HepG2 (cell line): ENCODE data around the gene CMKLR1. TPM values are rescaled to one million over a fixed set of nuclear protein-coding genes. Genes with fewer than 3 reads are reported as not detected.
A peak's percentile ranks its signal among the peaks of the same experiment; 100 is the strongest.

Experiments used
- ATAC-seq: fragments of 200-7000 bp; cut with Tn5 transposase; 3 replicates; pipeline ENCODE4 v1.9.1; 2020; ENCODE audit warnings: mild to moderate bottlenecking, moderate library complexity
- BruUV-seq: library from RNA; stranded (reverse); fragments of 400-500 nt; replicated peaks from 2 replicates; lab custom pipeline; 2021; lab: Mats Ljungman, UMichigan
- CTCF ChIA-PET: fragments of 300-600 bp; formaldehyde crosslinking; extraction: SDS; loops from one replicate; lab custom pipeline; 2021; ENCODE audit warnings: low total read pairs, inconsistent platforms, low intra/inter-chr PET ratio; lab: Yijun Ruan, JAX
- POLR2A ChIA-PET: fragments of 350-600 bp; sonication (Branson Sonifier 250); formaldehyde crosslinking; loops from one replicate; lab custom pipeline; 2020; ENCODE audit warnings: antibody characterized with exemption, inconsistent platforms; lab: Yijun Ruan, JAX
- DNase-seq: peaks from one replicate; pipeline ENCODE4 v3.0.0-alpha.2; 2015; ENCODE audit warnings: low spot score
- FAIRE-seq: peaks from 3 replicates; lab custom pipeline; 2011; peaks lifted over from hg19 to GRCh38; lab: Jason Lieb, UNC
- H2AFZ ChIP-seq: one replicate; pipeline ENCODE4 v1.6.1; 2011; ENCODE audit warnings: low read length, inconsistent platforms
- H3K27ac ChIP-seq: fragments of 300-600 bp; 3 replicates; pipeline ENCODE4 v1.8.0; 2011; ENCODE audit warnings: mixed run types, mild to moderate bottlenecking, mixed read lengths, low read length, inconsistent platforms; ENCODE audit not compliant: insufficient read depth; ENCODE audit errors: extremely low read length
- H3K27me3 ChIP-seq, 2 experiments: fragments of 200-600 bp in 1 of 2; 2 replicates in 1 of 2; 3 replicates in 1 of 2; pipeline versions ENCODE4 v1.6.0 to v1.8.0; 2011; ENCODE audit warnings: low read length in 2 of 2, mild to moderate bottlenecking in 2 of 2, moderate library complexity in 2 of 2, inconsistent platforms in 1 of 2; ENCODE audit not compliant: insufficient read depth in 2 of 2, control insufficient read depth in 1 of 2
- H3K36me3 ChIP-seq, 2 experiments: fragments of 200-600 bp in 1 of 2; replicated peaks in 1 of 2; 2 replicates in 1 of 2; 3 replicates in 1 of 2; pipeline versions ENCODE4 v1.5.1 to v1.8.0; 2011; ENCODE audit warnings: low read length in 2 of 2, inconsistent platforms in 1 of 2; ENCODE audit not compliant: insufficient read depth in 2 of 2, control insufficient read depth in 1 of 2
- H3K4me1 ChIP-seq: 2 replicates; pipeline ENCODE4 v1.5.1; 2012; ENCODE audit warnings: low read length, inconsistent platforms; ENCODE audit not compliant: insufficient read depth
- H3K4me2 ChIP-seq: 2 replicates; pipeline ENCODE4 v1.6.0; 2011; ENCODE audit warnings: low read depth, low read length, inconsistent platforms
- H3K4me3 ChIP-seq, 3 experiments: fragments of 200-600 bp in 1 of 3; sonication (generic), shearing (Covaris generic) in 1 of 3; replicated peaks in 1 of 3; 2 replicates each; pipeline ENCODE4 v1.5.1; 2011 to 2016; ENCODE audit warnings: low read length in 3 of 3, inconsistent platforms in 2 of 3, low read depth in 2 of 3, mild to moderate bottlenecking in 2 of 3, control low read depth in 1 of 3, mixed read lengths in 1 of 3; ENCODE audit not compliant: insufficient read depth in 1 of 3
- H3K79me2 ChIP-seq: one replicate; pipeline ENCODE4 v1.6.1; 2011; ENCODE audit warnings: low read length, inconsistent platforms; ENCODE audit not compliant: insufficient read depth
- H3K9ac ChIP-seq: 2 replicates; pipeline ENCODE4 v1.6.0; 2011; ENCODE audit warnings: mild to moderate bottlenecking, low read depth, low read length, inconsistent platforms; ENCODE audit not compliant: insufficient read depth
- H3K9me3 ChIP-seq: 2 replicates; pipeline ENCODE4 v1.5.1; 2012; ENCODE audit warnings: mild to moderate bottlenecking, low read length
- H4K20me1 ChIP-seq: 2 replicates; pipeline ENCODE4 v1.6.0; 2011; ENCODE audit warnings: inconsistent platforms, mild to moderate bottlenecking, low read length, moderate library complexity; ENCODE audit not compliant: insufficient read depth
- AHR ChIP-seq: IDR thresholded peaks from 2 replicates; pipeline ENCODE4 v1.6.1; 2018; ENCODE audit warnings: missing genetic modification reagents, missing compliant biosample characterization
- MTF2 ChIP-seq: sonication (generic); formaldehyde crosslinking; IDR thresholded peaks from 2 replicates; pipeline ENCODE4 v1.5.0; 2020; ENCODE audit warnings: missing genetic modification reagents, borderline replicate concordance
- NR2C2 ChIP-seq: sonication (generic); formaldehyde crosslinking; IDR thresholded peaks from 2 replicates; pipeline ENCODE4 v1.4.0; 2020; ENCODE audit warnings: missing genetic modification reagents, mild to moderate bottlenecking, moderate library complexity, borderline replicate concordance
- NR2F6 ChIP-seq, 2 experiments: IDR thresholded peaks; 2 replicates each; pipeline ENCODE4 v1.6.1; 2016; ENCODE audit warnings: antibody characterized with exemption in 1 of 2, mild to moderate bottlenecking in 1 of 2
- ZNF160 ChIP-seq: sonication (generic); formaldehyde crosslinking; IDR thresholded peaks from 2 replicates; pipeline ENCODE4 v1.8.0; 2022; ENCODE audit warnings: mild to moderate bottlenecking, inconsistent platforms, missing genetic modification reagents
- ZNF768 ChIP-seq: sonication (generic); formaldehyde crosslinking; IDR thresholded peaks from 2 replicates; pipeline ENCODE4 v1.4.0; 2020; ENCODE audit warnings: missing genetic modification reagents
- ZZZ3 ChIP-seq: sonication (generic); formaldehyde crosslinking; IDR thresholded peaks from 2 replicates; pipeline ENCODE4 v1.4.0; 2020; ENCODE audit warnings: missing genetic modification reagents, mild to moderate bottlenecking, borderline replicate concordance
- WGBS: methylation state at CpG from one replicate; pipeline ENCODE4 v1.1.6; 2017; ENCODE audit warnings: low lambda C conversion rate; 5-methylcytosine and 5-hydroxymethylcytosine counted together
- in situ Hi-C: cut with HindIII; loops from 2 replicates; pipeline ENCODE4 v1.10.0; 2017; ENCODE audit warnings: low pct_unique_long_range_greater_than_20kb; ENCODE audit not compliant: extremely low pct_ligation_motif_present
- intact Hi-C: fragments of 100-400 bp; cut with micrococcal nuclease; formaldehyde crosslinking; loops from one replicate; pipeline ENCODE4 v1.10.0; 2022; ENCODE audit not compliant: unreplicated experiment
- polyA plus RNA-seq, 8 experiments: library from polyadenylated mRNA; depleted of rRNA in 3 of 8; stranded (reverse) in 7 of 8; unstranded in 1 of 8; fragments of >200 nt; fragmentation: Illumina TruSeq in 4 of 8; extraction: Trizol in 4 of 8; gene quantifications; 2 replicates each; pipeline versions ENCODE4 v1.2.1 to v1.2.3, GENCODE V29; 2011 to 2016; ENCODE audit warnings: low read depth in 4 of 8, missing spikeins in 1 of 8, mixed read lengths in 1 of 8; ENCODE audit not compliant: insufficient read depth in 1 of 8
- total RNA-seq, 5 experiments: library from RNA; depleted of rRNA; stranded (reverse); fragments of >200 nt; fragmentation: Illumina TruSeq; extraction: Trizol; gene quantifications; 2 replicates each; pipeline ENCODE4 v1.2.3, GENCODE V29; 2016; ENCODE audit warnings: low read depth in 1 of 5
- TF ChIP-seq, protein P1 (sequence below): sonication (generic); formaldehyde crosslinking; IDR thresholded peaks from 2 replicates; pipeline ENCODE4 v1.8.1; 2023; ENCODE audit warnings: mild to moderate bottlenecking, missing genetic modification reagents, borderline replicate concordance

CMKLR1 gene
- total and polyA plus RNA-seq, 2 of the 13 experiments (the other 11 are each of a cell fraction or from before 2014, with no cell fraction given), result not detected

DNA sequence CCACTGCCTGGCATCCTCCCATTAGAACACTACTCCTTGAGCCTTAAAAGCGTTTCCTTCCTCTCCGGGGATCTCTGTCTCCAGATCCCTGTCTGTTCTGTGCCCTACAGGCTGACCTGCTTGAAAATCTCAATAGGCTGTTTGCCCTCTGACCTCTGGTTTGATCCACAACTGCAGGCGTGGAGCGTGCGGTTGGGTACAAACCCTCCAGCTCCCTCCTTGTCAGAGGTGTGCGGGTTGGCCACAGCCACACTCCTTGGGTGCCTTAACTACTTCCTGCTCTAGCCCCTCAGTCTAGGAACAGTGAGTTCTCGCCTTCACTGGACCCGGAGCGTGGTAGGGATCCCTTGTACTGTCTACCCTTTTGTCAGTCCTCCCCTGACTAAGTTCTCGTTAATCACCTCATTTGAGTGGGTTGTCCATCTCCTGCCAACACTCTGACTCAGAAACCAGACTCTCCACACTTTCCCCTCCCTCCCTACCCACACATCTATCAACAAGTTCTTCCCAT is 33.1 kb downstream of the CMKLR1 start:
- TF ChIP-seq MTF2 (CRISPR knock-in tag) (no peak), NR2F6 (IDR thresholded peaks at IDR 0.05) (peak; percentile 10; the same call in 1 of the 2 replicates), NR2F6 (CRISPR knock-in tag; IDR thresholded peaks at IDR 0.05) (no peak), ZZZ3 (no peak), ZNF160 (CRISPR knock-in tag) (no peak), NR2C2 (peak; percentile 37; the same call in 1 of the 2 replicates), AHR (no peak)
- TF ChIP-seq, protein P1, sequence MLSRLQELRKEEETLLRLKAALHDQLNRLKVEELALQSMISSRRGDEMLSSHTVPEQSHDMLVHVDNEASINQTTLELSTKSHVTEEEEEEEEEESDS (CRISPR knock-in tag), result no peak
- ChIA-PET CTCF (no interaction called here), POLR2A (interaction anchor here (1.1 kb wide), 1 partner anchor 10 kb away, joined by 3 read pairs; no protein-coding TSS in a partner anchor)
- peaks cover 60% of the 10 kb centered on the region for H3K4me1 ChIP-seq
- H3K27me3 ChIP-seq, result peaks cover 2 to 35% of the 10 kb centered on the region in 2 experiments; a peak in 3 of 5 replicates
- no peaks in the 10 kb centered on the region for H4K20me1 ChIP-seq
- in situ Hi-C loops (no loop called here), intact Hi-C loops (no loop called here)
- no peak overlapping the region for H3K27ac ChIP-seq
- H3K36me3 ChIP-seq, result no peaks in the 10 kb centered on the region
- 6% methylated on average over 6 of the region's 10 CpGs for WGBS
- H3K4me2 ChIP-seq, result peak overlapping the region; percentile 36; the same call in 1 of the 2 replicates
- no peak overlapping the region for H2AFZ ChIP-seq
- H3K79me2 ChIP-seq, result no peaks in the 10 kb centered on the region
- H3K9ac ChIP-seq, result no peak overlapping the region
- DNase-seq (no peak), ATAC-seq (no peak), FAIRE-seq (no peak)
- no TSS peak for BruUV-seq
- H3K9me3 ChIP-seq, result no peaks in the 10 kb centered on the region
- no peak overlapping the region for H3K4me3 ChIP-seq

DNA sequence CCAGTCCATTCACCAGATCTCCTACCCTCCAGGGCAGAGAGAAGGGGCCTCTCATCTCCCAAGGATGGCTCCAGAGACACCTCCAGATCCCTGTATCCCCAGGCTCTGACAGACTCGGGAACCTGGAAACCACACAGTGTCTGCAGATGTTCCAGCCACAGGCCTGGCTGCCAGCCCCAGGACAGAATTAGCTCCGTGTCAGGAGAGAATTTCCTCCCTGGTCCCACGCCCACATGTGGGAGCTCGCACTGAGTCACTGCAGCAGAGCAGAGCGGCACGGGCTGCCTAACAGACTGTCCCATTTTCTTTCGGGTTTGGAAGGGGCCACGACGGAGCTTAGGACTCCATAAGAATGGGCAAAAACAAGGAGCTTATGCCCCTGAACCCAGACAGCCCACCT is 33.6 kb downstream of the CMKLR1 start:
- CTCF ChIA-PET, result no interaction called here
- H3K4me2 ChIP-seq, result 0 out of 2 replicates have a peak overlapping the region, but pooled peaks have one; percentile 36
- H3K9ac ChIP-seq, result no peak overlapping the region
- TF ChIP-seq MTF2 (CRISPR knock-in tag) (no peak), ZNF768 (CRISPR knock-in tag) (0 out of 2 replicates have a peak, but pooled peaks have one; percentile 4)
- TF ChIP-seq, all 625 proteins: peak for 1
- H3K4me1 ChIP-seq, result peaks cover 59% of the 10 kb centered on the region
- FAIRE-seq (no peak), ATAC-seq (no peak), DNase-seq (no peak)
- no peaks in the 10 kb centered on the region for H4K20me1 ChIP-seq
- H3K27ac ChIP-seq, result no peak overlapping the region
- no peaks in the 10 kb centered on the region for H3K36me3 ChIP-seq
- H3K27me3 ChIP-seq, result peaks cover 2 to 35% of the 10 kb centered on the region in 2 experiments; a peak in 3 of 5 replicates
- H2AFZ ChIP-seq, result no peak overlapping the region
- no peaks in the 10 kb centered on the region for H3K79me2 ChIP-seq
- in situ Hi-C loops (no loop called here), intact Hi-C loops (no loop called here)
- no peaks in the 10 kb centered on the region for H3K9me3 ChIP-seq
- no peak overlapping the region; a peak in 1 of 6 replicates for H3K4me3 ChIP-seq
- 31% methylated on average over 6 of the region's 9 CpGs for WGBS
- POLR2A ChIA-PET, result interaction anchor here (1.1 kb wide), 1 partner anchor 10 kb away, joined by 3 read pairs; no protein-coding TSS in a partner anchor
- no TSS peak for BruUV-seq
